Islet precursor cell (in vitro differentiated cells): Measurements from ENCODE around the gene CYP2A6.
A peak's percentile ranks its signal among the peaks of the same experiment; 100 is the strongest.
"Not testable (repeated sequence)": the region's sequence is repeated elsewhere in the genome, so short reads cannot be mapped to it uniquely, and the experiment has no call there.

Source experiments
- DNase-seq: peaks from one replicate; pipeline ENCODE4 v3.0.0-alpha.2; 2018

CYP2A6 gene

GRCh38 chr19:40842997-40843652, 7.1 kb downstream of the CYP2A6 start:
- not testable (repeated sequence) for DNase-seq

GRCh38 chr19:40842012-40842411, 8.2 kb downstream of the CYP2A6 start:
- DNase-seq, result not testable (repeated sequence)

- not testable (repeated sequence) for DNase-seq
Observed at GRCh38 chr19:40838477-40838876, 11.8 kb downstream of the CYP2A6 start.

GRCh38 chr19:40836754-40837429, 13.4 kb downstream of the CYP2A6 start:
- DNase-seq, result no peak

- peak; percentile 25 for DNase-seq
Observed at GRCh38 chr19:40833728-40834533, 16.3 kb downstream of the CYP2A6 start.

- DNase-seq, result not testable (repeated sequence)
Observed at GRCh38 chr19:40832431-40832790, 17.8 kb downstream of the CYP2A6 start.

GRCh38 chr19:40831502-40832430, 18.5 kb downstream of the CYP2A6 start:
- peak; percentile 54 for DNase-seq

GRCh38 chr19:40830741-40831140, 19.5 kb downstream of the CYP2A6 start:
- DNase-seq, result not testable (repeated sequence)

- DNase-seq, result no peak
Observed at GRCh38 chr19:40829205-40829604, 21.0 kb downstream of the CYP2A6 start.

GRCh38 chr19:40827386-40828247, 22.6 kb downstream of the CYP2A6 start:
- DNase-seq, result peak; percentile 38

- DNase-seq, result peak; percentile 42
Observed at GRCh38 chr19:40826699-40827385, 23.4 kb downstream of the CYP2A6 start.

- DNase-seq, result not testable (repeated sequence)
Observed at GRCh38 chr19:40826312-40826698, 23.9 kb downstream of the CYP2A6 start.

- DNase-seq, result not testable (repeated sequence)
Observed at GRCh38 chr19:40825460-40826095, 24.7 kb downstream of the CYP2A6 start.

- peak; percentile 18 for DNase-seq
Observed at GRCh38 chr19:40824916-40825315, 25.3 kb downstream of the CYP2A6 start.

- peak; percentile 86 for DNase-seq
Observed at GRCh38 chr19:40822704-40823553, 27.3 kb downstream of the CYP2A6 start.

- no peak for DNase-seq
Observed at GRCh38 chr19:40822161-40822560, 28.1 kb downstream of the CYP2A6 start.

- DNase-seq, result not testable (repeated sequence)
Observed at GRCh38 chr19:40819479-40820234, 30.6 kb downstream of the CYP2A6 start.
